Left ventricle myocardium inferior (tissue), 1 donor: Measurements from ENCODE around the gene TRAM2. TPM values are rescaled to one million over a fixed set of nuclear protein-coding genes. Genes with fewer than 3 reads are reported as not detected.

Source experiments
- DNase-seq: peaks from one replicate; pipeline ENCODE4 v3.0.0-alpha.2; 2020
- H3K27ac ChIP-seq: fragments of 200-600 bp; replicated peaks from 2 replicates; pipeline ENCODE4 v1.8.0; 2021
- H3K27me3 ChIP-seq: fragments of 200-600 bp; 2 replicates; pipeline ENCODE4 v1.8.0; 2021; ENCODE audit warnings: low read depth
- H3K36me3 ChIP-seq: fragments of 200-600 bp; 2 replicates; pipeline ENCODE4 v1.8.0; 2021
- H3K4me1 ChIP-seq: fragments of 200-600 bp; 2 replicates; pipeline ENCODE4 v1.8.0; 2021
- H3K4me3 ChIP-seq: fragments of 200-600 bp; 2 replicates; pipeline ENCODE4 v1.8.0; 2021; ENCODE audit warnings: mild to moderate bottlenecking, moderate library complexity
- H3K9me3 ChIP-seq: fragments of 200-600 bp; replicated peaks from 2 replicates; pipeline ENCODE4 v1.8.0; 2021
- intact Hi-C: fragments of 100-400 bp; cut with micrococcal nuclease; formaldehyde crosslinking; loops from one replicate; pipeline ENCODE4 v1.11.0; 2022
- total RNA-seq: library from RNA; stranded (reverse); fragmentation: NEBNext Ultra II Directional; extraction: Animal tissue kit (Norgen Biotek cat#: 25700); gene quantifications from one replicate; pipeline ENCODE4 v1.2.1, GENCODE V29; 2021
- TF ChIP-seq, protein P1 (sequence below): fragments of 200-600 bp; IDR thresholded peaks from 2 replicates; pipeline ENCODE4 v1.8.0; 2021; ENCODE audit warnings: antibody characterized with exemption, mild to moderate bottlenecking, borderline replicate concordance
- donor health status: DM: no; HTN: yes; CAD: no; lungs with severe emphysema.

Gene TRAM2
- total RNA-seq, 1 donor from 2014 or later = 11.0 TPM

DNA sequence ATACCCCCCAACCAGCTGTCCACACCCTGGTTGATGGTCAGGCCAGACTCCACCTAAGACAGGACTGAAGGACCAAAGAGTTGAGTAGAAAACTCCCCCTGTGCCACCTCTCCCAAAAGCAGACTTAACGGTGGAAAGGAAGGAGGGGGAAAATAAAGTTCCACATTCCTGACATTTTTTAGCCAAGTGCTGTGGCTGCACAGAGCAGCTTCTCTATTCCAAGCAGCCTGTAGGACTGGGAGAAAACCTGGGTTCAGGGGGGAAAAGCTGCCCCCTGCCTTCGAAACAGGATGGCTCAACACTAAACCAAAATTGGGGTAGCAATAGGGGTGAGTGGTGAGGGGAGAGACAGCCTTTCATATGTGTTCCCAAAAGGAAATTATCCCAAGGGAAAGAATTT lies 3.6 kb downstream of the TRAM2 start:
- peak overlapping the region; percentile 49 for H3K27ac ChIP-seq
- no peak for DNase-seq
- H3K4me1 ChIP-seq = peaks cover 97% of the 10 kb centered on the region
- H3K9me3 ChIP-seq = no peaks in the 10 kb centered on the region
- TF ChIP-seq, protein P1, sequence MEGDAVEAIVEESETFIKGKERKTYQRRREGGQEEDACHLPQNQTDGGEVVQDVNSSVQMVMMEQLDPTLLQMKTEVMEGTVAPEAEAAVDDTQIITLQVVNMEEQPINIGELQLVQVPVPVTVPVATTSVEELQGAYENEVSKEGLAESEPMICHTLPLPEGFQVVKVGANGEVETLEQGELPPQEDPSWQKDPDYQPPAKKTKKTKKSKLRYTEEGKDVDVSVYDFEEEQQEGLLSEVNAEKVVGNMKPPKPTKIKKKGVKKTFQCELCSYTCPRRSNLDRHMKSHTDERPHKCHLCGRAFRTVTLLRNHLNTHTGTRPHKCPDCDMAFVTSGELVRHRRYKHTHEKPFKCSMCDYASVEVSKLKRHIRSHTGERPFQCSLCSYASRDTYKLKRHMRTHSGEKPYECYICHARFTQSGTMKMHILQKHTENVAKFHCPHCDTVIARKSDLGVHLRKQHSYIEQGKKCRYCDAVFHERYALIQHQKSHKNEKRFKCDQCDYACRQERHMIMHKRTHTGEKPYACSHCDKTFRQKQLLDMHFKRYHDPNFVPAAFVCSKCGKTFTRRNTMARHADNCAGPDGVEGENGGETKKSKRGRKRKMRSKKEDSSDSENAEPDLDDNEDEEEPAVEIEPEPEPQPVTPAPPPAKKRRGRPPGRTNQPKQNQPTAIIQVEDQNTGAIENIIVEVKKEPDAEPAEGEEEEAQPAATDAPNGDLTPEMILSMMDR = no peak
- H3K27me3 ChIP-seq = no peaks in the 10 kb centered on the region
- no peak overlapping the region for H3K4me3 ChIP-seq
- intact Hi-C loops = loop anchor here (10.0 kb wide), 1 partner anchor 58 kb away; no protein-coding TSS in a partner anchor
- H3K36me3 ChIP-seq = no peaks in the 10 kb centered on the region

DNA sequence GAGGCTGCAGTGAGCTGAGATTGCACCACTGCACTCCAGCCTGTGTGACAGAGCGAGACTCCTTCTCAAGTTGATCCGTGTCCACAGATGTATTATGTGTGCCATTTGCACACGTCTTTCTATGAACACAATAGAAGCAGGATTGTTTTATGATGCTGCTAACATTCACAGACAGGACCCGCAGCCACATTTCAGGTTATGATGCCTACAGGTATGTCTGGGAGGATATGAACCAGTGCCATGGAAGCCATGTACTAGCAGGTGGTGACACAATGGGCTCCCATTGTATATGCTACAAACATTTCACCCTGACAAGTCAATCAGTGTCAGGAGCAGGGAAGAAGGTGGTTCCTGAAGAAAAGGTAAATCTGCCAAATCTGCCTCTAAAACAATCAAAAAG lies 4.3 kb downstream of the TRAM2 start:
- Histone ChIP-seq H3K27ac (peak overlapping the region; percentile 49), H3K36me3 (no peaks in the 10 kb centered on the region), H3K9me3 (no peaks in the 10 kb centered on the region), H3K27me3 (no peaks in the 10 kb centered on the region), H3K4me1 (peaks cover 97% of the 10 kb centered on the region), H3K4me3 (no peak overlapping the region)
- intact Hi-C loops = loop anchor here (10.0 kb wide), 1 partner anchor 58 kb away; no protein-coding TSS in a partner anchor
- TF ChIP-seq, protein P1 = no peak
- no peak for DNase-seq

DNA sequence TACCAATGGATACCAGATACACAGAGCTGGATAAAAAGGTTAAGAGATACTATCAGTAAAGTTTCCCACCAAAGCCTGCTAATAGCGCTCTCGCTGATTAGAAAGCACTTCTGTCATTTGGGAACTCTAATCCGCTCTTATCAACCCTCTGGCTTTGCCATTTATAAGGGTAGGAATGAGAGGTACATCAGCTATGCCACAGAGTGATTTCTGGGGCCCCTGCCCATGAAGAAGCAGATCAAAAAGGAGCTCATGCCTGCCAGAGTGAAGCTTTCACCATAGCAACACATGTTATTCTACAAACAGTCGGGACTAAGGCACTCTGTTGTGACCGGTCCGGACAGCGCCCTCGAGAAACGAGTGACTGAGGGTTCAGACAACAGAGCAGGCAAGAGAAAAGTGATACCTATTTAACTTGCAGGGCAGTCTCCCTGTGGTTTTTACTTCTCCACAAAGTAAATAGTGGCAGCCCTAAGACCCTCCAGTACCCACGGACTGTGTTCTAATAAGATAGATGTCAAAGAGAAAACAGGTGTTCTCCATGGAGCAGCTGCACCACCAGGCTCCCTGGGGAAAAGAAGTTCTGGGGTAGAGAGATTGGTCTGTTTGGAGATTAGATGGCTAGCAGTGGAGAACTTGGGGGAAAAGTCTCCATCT lies 5.6 kb downstream of the TRAM2 start:
- DNase-seq = no peak
- H3K36me3 ChIP-seq = no peaks in the 10 kb centered on the region
- peak overlapping the region; percentile 84 for H3K27ac ChIP-seq
- H3K9me3 ChIP-seq = no peaks in the 10 kb centered on the region
- H3K4me1 ChIP-seq = peaks cover 100% of the 10 kb centered on the region
- intact Hi-C loops = loop anchor here (10.0 kb wide), 1 partner anchor 56 kb away; no protein-coding TSS in a partner anchor
- TF ChIP-seq, protein P1 = no peak
- peak overlapping the region; percentile 2 for H3K4me3 ChIP-seq
- no peaks in the 10 kb centered on the region for H3K27me3 ChIP-seq

DNA sequence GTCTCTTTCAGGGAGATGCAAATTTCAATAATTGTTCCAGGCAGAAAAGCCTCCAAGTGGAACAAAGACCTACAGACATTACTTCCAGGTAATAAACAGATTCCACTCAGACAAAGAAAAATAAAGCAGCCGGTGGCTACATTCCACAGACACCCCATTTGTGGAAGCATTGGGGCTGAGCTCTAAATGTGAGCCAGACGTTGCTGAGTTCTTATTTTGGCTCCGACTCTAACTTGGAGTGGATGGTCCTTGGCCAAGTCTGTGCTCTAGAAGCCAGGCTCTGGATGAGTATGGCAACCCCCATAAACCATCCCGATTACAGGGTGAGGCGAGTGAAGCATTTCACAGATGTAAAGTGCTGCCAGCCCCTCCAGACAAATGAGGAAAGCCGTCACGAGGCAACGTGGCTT lies 6.6 kb downstream of the TRAM2 start:
- DNase-seq = no peak
- TF ChIP-seq, protein P1 = no peak
- H3K4me1 ChIP-seq = peaks cover 100% of the 10 kb centered on the region
- H3K4me3 ChIP-seq = peak overlapping the region; percentile 2
- no peaks in the 10 kb centered on the region for H3K36me3 ChIP-seq
- H3K27me3 ChIP-seq = no peaks in the 10 kb centered on the region
- no peaks in the 10 kb centered on the region for H3K9me3 ChIP-seq
- intact Hi-C loops = loop anchor here (10.0 kb wide), 1 partner anchor 55 kb away; no protein-coding TSS in a partner anchor
- H3K27ac ChIP-seq = peak overlapping the region; percentile 84

DNA sequence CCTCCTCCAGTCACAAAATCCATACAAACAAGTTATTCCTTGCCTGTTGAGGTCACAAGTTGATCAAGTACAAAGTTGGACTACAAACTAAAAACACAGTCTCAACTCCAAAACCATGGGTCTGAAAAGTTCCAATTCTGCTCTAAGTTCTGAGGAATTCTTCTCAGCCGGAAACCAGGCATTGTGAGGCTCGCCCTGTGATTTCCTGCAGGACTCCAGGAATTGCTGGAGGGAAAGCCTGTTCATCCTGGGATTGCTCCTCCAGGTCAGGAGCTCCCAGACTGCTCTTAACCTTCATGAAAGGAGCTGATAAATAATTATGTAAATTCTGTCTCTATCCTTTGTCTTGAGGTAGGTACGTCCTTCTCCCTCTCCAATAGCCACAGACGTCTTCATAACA lies 8.5 kb downstream of the TRAM2 start:
- TF ChIP-seq, protein P1 = no peak
- no peak for DNase-seq
- Histone ChIP-seq H3K4me3 (no peak overlapping the region), H3K36me3 (no peaks in the 10 kb centered on the region), H3K27ac (peak overlapping the region; percentile 84), H3K4me1 (peaks cover 99% of the 10 kb centered on the region), H3K27me3 (no peaks in the 10 kb centered on the region), H3K9me3 (no peaks in the 10 kb centered on the region)
- intact Hi-C loops = no loop called here
